HG02840 (cell line): ENCODE results near the gene HES3.

ENCODE experiments used
- ATAC-seq: cut with Tn5 transposase; IDR thresholded peaks from one replicate; pipeline ENCODE4 v1.9.1; 2021; ENCODE audit warnings: mild to moderate bottlenecking, moderate library complexity, moderate number of reproducible peaks; ENCODE audit not compliant: unreplicated experiment, low FRiP score

The HES3 gene

GRCh38 chr1:6276811-6277555 is 33.0 kb downstream of the HES3 start:
- ATAC-seq, result no peak

- no peak for ATAC-seq
Observed at GRCh38 chr1:6278263-6278662, 34.3 kb downstream of the HES3 start.

- no peak for ATAC-seq
Observed at GRCh38 chr1:6279066-6279465, 35.1 kb downstream of the HES3 start.

GRCh38 chr1:6279613-6280383 is 35.8 kb downstream of the HES3 start:
- no peak for ATAC-seq

- no peak for ATAC-seq
Observed at GRCh38 chr1:6280761-6281451, 36.9 kb downstream of the HES3 start.

- ATAC-seq, result no peak
Observed at GRCh38 chr1:6281511-6282402, 37.8 kb downstream of the HES3 start.

- no peak for ATAC-seq
Observed at GRCh38 chr1:6282577-6283270, 38.7 kb downstream of the HES3 start.

- no peak for ATAC-seq
Observed at GRCh38 chr1:6285336-6285735, 41.4 kb downstream of the HES3 start.

- no peak for ATAC-seq
Observed at GRCh38 chr1:6286266-6286665, 42.3 kb downstream of the HES3 start.

GRCh38 chr1:6287029-6287428 is 43.0 kb downstream of the HES3 start:
- ATAC-seq, result no peak

- ATAC-seq, result no peak
Observed at GRCh38 chr1:6287431-6287886, 43.5 kb downstream of the HES3 start.

GRCh38 chr1:6288026-6288425 is 44.0 kb downstream of the HES3 start:
- ATAC-seq, result no peak

GRCh38 chr1:6288665-6289064 is 44.7 kb downstream of the HES3 start:
- ATAC-seq, result no peak

- no peak for ATAC-seq
Observed at GRCh38 chr1:6292102-6292501, 48.1 kb downstream of the HES3 start.

GRCh38 chr1:6294080-6294889 is 50.3 kb downstream of the HES3 start:
- no peak for ATAC-seq

- ATAC-seq, result no peak
Observed at GRCh38 chr1:6294890-6295556, 51.0 kb downstream of the HES3 start.
